Hematopoietic multipotent progenitor cell treated with erythropoietin and hydrocortisone succinate and interleukin-3 and kit ligand, for 4 days (in vitro differentiated cells): ENCODE data around the gene NAXD.
"Not testable (repeated sequence)": the region's sequence is repeated elsewhere in the genome, so short reads cannot be mapped to it uniquely, and the experiment has no call there.

Experiments used
- DNase-seq: peaks from one replicate; pipeline ENCODE4 v3.0.0-alpha.2; 2015

The NAXD gene

DNA sequence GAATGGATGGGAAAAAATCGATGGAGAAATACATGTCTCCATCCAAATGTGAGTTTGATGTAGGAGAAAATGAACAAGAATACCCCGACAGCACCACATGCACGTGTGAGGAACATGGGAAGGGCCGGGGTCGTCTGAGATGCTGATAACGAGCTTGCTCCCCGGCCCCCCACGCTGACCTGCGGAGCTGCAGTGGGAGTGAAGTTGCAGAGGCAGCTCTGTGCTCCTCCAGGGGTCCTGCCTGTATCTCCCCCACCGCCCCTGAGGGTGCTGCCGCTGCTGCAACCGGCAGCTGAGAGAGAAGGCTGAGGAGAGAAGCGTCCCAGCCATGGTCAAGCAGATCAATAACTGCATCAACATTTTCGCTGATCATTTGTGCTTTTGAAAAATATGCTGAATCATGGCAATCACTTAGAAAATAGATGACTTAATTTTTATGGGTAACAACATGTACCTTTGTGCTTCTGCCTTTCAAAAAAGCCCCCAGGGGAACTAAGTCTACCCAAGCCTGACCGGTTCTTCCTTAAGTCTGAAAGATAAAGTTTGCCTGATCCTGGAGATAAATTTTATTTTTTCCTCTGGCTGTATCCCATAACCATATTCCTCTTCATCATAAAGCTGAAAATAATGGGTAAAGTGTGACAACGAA is 18.2 kb upstream of the NAXD start:
- DNase-seq: no peak

GRCh38 chr13:110600261-110600819 is 15.0 kb upstream of the NAXD start:
- DNase-seq: no peak

- no peak for DNase-seq
Measured at GRCh38 chr13:110600980-110601379, 14.4 kb upstream of the NAXD start.

GRCh38 chr13:110605132-110605531 is 10.2 kb upstream of the NAXD start:
- DNase-seq: no peak

- not testable (repeated sequence) for DNase-seq
Measured at GRCh38 chr13:110606281-110606680, 9.1 kb upstream of the NAXD start.

DNA sequence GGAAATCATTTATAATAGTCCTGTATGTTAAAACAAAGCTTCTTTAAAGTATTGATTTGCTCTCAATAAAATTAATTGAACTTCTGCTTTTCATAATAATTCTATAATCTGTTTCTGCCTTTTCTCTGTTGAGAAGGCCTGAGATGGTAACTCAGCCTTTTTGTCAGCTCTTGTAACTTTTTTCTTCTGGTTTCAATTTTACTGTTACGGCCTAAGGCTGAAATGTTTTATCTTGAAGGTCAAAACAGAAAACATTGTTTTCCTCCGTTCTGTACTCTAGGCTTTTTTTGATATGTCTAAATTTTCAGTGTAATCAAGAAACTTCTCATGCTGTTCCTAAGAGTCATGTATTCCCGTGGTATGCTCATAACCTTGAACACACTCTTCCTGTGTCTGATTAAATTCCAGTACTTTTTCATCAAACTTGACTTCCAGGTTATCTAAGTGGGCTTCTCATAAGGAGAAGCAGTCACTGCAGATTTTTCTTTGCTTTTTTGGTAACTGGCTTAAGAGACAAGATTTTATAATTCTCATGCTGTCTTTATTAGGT is 7.6 kb upstream of the NAXD start:
- no peak for DNase-seq

DNA sequence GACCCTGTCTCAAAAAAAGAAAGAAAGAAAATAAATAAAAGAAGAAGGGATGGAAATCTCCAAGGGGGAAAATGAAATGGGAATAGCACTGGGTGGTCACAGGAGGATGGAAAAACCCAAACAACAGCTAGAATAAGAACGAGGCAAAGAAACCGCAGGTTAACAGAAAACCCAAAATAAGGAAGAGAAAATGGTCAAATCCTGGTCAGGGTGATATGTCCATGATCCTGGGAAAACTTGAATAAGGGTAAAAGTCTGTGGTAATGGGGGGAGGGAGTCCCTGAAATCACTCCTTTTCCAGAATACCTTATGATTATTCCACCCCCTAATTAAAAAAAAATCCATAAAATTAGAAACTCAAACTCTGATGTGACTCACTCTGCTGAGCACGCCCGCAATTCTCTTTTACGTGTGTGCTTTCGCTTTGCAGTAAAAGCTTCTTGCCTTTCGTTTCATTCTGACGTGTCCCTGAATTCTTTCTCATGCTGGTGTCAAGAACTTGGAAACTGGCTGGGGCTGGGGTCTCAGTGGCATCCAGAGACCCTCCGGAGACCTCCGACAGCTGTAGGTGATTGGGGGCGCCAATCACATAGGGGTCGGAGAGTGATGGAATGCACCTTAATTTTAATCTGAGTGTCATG is 4.3 kb upstream of the NAXD start:
- no peak for DNase-seq

- no peak for DNase-seq
Measured at GRCh38 chr13:110615005-110615321, 382 bp upstream of the NAXD start.

DNA sequence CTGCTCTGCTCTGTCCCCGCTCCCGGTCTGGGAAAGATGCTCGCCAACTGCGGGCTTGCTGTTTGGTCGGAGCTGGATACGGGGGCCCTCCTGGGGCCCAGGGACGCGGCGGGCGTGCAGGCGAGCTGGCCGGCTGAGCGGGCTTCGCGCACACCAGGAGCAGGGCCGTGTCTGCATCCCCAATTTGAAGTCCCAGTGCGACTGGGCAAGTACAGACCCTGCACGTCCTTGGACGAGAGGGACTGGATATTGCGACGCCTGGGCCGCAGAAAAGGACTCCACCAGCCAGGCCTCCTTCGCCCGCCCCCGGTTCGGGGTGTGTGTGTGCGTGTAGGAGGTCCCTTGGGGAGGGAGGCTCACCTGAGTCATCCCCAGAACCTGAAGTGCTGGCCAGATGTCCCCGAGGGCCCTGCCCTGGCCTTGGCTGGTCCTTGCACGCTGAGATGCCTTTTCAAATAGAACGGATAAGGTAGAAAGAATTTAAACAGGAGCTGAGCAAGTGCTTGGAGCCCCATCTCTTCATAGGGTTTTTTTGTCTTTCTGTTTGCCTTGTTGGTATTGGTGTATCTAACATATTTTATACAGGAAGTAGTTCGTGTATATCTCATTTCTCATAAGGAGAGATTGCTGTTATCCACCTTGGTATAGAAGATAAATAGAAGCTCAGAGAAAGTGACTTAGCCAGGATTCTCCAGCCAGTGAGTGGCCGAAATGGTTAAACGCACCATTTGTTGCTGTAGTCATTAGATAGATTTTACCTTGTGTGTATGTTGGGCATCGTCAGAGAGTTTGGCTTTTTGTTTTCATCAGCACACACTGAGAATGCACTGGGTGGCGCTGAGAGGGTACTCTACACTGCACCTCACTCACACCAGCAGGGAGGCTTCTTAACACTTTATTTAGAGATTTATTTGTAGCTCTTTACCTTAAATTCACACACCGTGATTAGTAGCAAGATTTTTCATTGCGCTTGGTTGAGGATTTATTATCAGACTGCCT is 1.1 kb downstream of the NAXD start:
- DNase-seq: peak; percentile 51

DNA sequence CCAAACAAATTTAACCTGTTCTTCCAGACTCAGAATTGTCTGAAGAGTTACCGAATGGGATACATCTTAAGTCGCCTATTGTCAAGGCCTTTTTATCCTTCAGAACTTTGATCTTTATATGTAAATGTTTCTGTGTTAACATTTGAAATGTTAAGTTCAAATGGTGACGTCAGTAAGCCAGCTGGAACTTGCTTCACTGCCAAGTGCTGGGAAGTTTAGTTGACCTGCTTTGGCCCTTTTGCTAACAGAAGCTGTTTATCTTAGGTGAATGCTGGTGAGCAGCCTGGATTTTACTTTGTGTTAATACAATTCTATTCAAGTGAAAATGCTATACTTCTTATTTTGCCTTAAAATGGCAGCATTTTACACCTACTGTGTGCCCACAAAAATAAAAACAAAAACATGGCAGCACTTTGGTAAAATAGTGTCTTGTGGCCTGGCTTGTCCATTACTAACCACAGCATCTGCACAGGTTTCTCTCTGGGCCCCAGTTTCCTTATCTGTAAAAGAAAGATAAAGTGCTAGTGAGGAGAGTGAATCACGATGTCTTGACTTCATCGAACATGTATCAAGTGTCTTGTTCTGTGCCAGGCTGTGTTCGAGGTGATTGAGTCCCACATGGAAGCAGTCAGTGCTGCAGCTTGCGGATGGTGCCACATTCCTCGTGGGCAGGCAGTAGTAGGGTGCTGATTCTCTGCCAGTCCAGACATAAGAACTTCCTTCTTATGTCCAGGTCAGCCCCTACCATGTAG is 2.2 kb downstream of the NAXD start:
- DNase-seq: peak; percentile 69

- DNase-seq: no peak
Measured at GRCh38 chr13:110618167-110618566, 2.8 kb downstream of the NAXD start.

DNA sequence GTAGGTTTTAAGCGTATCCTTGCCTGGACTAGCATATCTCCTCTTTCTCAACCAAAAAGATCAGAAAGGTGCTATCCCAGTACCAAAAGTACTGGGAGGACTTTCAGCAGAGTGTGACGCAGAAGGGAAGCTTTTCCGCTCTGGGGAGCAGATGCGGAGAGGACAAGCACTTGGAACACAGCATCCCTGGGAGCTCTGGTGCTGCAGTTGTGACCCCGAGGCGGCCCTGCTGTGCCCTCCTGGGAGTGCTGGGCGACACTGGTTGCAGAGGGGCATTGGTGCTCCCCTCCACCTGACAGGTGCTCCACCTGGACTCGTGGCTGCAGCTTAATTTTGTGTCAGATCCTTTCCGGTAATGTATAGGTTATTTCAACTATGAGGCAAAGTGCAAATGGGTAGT is 3.4 kb downstream of the NAXD start:
- DNase-seq: no peak

DNA sequence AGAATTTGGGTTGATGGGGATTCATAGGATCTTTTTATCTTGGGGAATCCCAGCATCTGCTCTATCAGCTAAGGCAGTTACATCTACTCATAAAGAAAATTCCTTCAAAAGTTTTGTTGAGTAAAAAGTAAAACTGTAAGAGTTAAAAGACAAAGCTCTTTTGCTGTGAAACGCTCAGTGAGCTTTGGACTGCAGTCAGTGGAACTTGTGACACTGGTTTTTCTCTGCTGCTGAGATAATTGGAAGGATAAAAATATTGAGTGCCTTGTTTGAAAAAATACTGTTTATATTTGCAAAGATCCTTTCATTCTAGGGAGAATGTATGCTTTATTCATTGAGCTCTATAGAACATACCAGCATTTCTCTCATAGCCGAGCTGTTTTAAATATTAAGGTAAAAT is 5.3 kb downstream of the NAXD start:
- DNase-seq: no peak

- DNase-seq: no peak
Measured at GRCh38 chr13:110624766-110625756, 9.7 kb downstream of the NAXD start.

DNA sequence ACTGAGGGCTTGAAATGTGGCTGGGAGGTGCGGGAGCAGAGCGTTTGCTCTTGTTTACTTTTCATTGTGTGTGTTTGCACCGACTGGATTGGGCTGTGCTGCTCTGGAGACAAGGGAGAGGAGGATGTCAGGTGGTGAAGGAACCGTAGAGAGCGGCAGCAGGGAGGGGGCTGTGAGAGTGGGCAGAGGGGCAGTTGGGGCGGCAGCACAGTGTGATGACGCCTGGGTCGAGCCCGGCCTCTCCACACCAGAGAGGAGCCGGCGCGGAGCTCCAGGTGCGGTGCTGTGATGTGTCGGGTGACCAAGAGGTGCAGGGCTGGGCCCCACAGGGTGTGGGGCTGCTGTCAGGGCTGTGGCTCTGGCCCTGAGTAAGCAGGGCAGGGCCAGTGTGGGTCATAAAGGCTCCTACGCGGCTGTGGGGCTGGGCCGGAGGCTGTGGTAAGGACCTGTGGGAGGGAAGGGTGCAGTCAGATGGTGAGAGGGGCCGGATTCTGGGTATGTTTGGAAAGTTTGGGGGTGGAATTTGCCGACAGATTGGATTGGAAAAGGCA is 10.5 kb downstream of the NAXD start:
- no peak for DNase-seq

DNA sequence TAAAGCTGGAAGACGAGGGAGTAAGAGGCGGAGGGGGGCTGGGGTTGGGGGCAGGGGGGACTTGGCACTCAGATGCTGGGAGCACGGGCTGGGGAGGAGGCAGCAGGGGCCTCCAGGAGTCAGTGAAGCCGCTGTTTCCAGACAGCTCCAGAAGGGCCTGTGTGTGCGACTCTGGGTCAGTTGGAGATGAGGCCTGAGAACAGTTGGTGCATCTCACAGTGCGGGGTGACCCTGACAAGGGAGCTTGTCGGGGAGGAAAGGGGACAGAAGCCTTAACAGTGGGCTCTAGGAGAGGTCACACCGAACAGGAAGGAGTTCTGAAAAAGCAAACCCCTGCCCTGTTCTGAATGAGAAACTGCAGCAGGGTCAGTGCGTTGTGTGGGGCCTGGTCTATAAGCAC is 11.2 kb downstream of the NAXD start:
- no peak for DNase-seq

DNA sequence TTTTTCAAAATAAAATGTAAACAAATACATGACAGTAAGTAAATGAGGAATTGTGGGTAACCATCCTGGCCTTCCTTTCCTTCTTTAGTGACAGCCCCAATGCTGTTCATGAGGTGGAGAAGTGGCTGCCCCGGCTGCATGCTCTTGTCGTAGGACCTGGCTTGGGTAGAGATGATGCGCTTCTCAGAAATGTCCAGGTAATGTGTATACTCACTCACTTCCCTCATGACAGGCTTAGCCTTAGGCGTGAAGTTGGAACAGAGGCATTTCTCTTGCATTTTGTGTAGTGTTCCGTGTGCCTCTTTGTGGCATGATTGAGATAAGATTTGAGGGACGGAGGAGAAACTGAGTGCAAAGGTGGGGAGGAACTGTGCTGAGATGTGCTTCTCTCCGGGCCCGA is 12.0 kb downstream of the NAXD start:
- no peak for DNase-seq

GRCh38 chr13:110627761-110628476 is 12.6 kb downstream of the NAXD start:
- no peak for DNase-seq

- no peak for DNase-seq
Measured at GRCh38 chr13:110628477-110628793, 13.1 kb downstream of the NAXD start.

GRCh38 chr13:110628952-110629701 is 13.8 kb downstream of the NAXD start:
- no peak for DNase-seq
